SU-DHL-6 (cell line): ENCODE results near the gene AHCY.

ENCODE experiments used
- H2AFZ ChIP-seq: fragments of 200-600 bp; sonication (generic); 2 replicates; pipeline ENCODE4 v1.6.1; 2014; ENCODE audit warnings: low read depth, mild to moderate bottlenecking, moderate library complexity, mixed read lengths, antibody characterized with exemption, low read length; ENCODE audit not compliant: severe bottlenecking
- H3F3A ChIP-seq: fragments of 200-600 bp; shearing (Covaris generic); 2 replicates; pipeline ENCODE4 v1.6.0; 2016; ENCODE audit warnings: antibody characterized with exemption, mild to moderate bottlenecking; ENCODE audit not compliant: insufficient read depth
- H3K27ac ChIP-seq: fragments of 200-600 bp; sonication (generic); 2 replicates; pipeline ENCODE4 v1.5.1; 2016; ENCODE audit warnings: low read depth, mild to moderate bottlenecking, low read length, moderate library complexity, mixed read lengths
- H3K27me3 ChIP-seq: fragments of 200-600 bp; sonication (generic), shearing (Covaris generic); 2 replicates; pipeline ENCODE4 v1.6.0; 2014; ENCODE audit warnings: mild to moderate bottlenecking, low read length
- H3K36me3 ChIP-seq: fragments of 200-600 bp; sonication (generic); 2 replicates; pipeline ENCODE4 v1.6.1; 2014; ENCODE audit warnings: mild to moderate bottlenecking, low read length, mixed read lengths
- H3K4me2 ChIP-seq: fragments of 300-600, 200-600 bp; shearing (Covaris generic), sonication (generic); 2 replicates; pipeline ENCODE4 v1.6.0; 2014; ENCODE audit warnings: low read length, low read depth, mild to moderate bottlenecking; ENCODE audit not compliant: poor library complexity, severe bottlenecking
- H3K4me3 ChIP-seq: fragments of 200-600 bp; sonication (generic); 2 replicates; pipeline ENCODE4 v1.5.1; 2014; ENCODE audit warnings: antibody characterized with exemption, low read length, mild to moderate bottlenecking, mixed read lengths; ENCODE audit not compliant: insufficient read depth, poor library complexity, severe bottlenecking
- H3K79me2 ChIP-seq: fragments of 200-600 bp; sonication (generic); 2 replicates; pipeline ENCODE4 v1.6.1; 2014; ENCODE audit warnings: mild to moderate bottlenecking, low read length, moderate library complexity; ENCODE audit not compliant: insufficient read depth
- H3K9ac ChIP-seq: fragments of 200-600 bp; sonication (generic); 2 replicates; pipeline ENCODE4 v1.7.0; 2014; ENCODE audit warnings: mild to moderate bottlenecking, low read length
- H3K9me2 ChIP-seq: fragments of 200-600 bp; sonication (generic); replicated peaks from 2 replicates; pipeline ENCODE4 v1.6.1; 2014; ENCODE audit warnings: low read length; ENCODE audit not compliant: insufficient read depth
- H3K9me3 ChIP-seq: fragments of 200-600 bp; sonication (generic); 2 replicates; pipeline ENCODE4 v1.6.1; 2014; ENCODE audit warnings: low read length, mixed read lengths; ENCODE audit not compliant: insufficient read depth
- H4K20me1 ChIP-seq: fragments of 200-600 bp; sonication (generic); 2 replicates; pipeline ENCODE4 v1.6.1; 2014; ENCODE audit warnings: low read depth, mild to moderate bottlenecking, antibody characterized with exemption, low read length, moderate library complexity, mixed read lengths
- CTCF ChIP-seq: fragments of 200-600 bp; sonication (generic); IDR thresholded peaks from one replicate; pipeline ENCODE4 v1.5.1; 2017; ENCODE audit warnings: antibody characterized with exemption, mild to moderate bottlenecking, low read length, moderate library complexity; ENCODE audit not compliant: insufficient read depth, poor library complexity, severe bottlenecking
- EZH2phosphoT487 ChIP-seq: fragments of 200-600 bp; sonication (generic), shearing (Covaris generic); conservative IDR thresholded peaks from 2 replicates; pipeline ENCODE4 v1.6.1; 2018; ENCODE audit warnings: mild to moderate bottlenecking, antibody characterized with exemption, low read length, moderate library complexity, mixed read lengths

The AHCY gene

GRCh38 chr20:34282041-34282440, 21.1 kb downstream of the AHCY start:
- TF ChIP-seq CTCF (no peak), EZH2phosphoT487 (no peak)
- no peak overlapping the region for H2AFZ ChIP-seq
- H3K79me2 ChIP-seq: no peaks in the 10 kb centered on the region
- H3K4me2 ChIP-seq: no peak overlapping the region
- 0 out of 2 replicates have a peak, but pooled peaks cover 4% of the 10 kb centered on the region for H3F3A ChIP-seq
- H3K9ac ChIP-seq: no peak overlapping the region
- peaks cover 9% of the 10 kb centered on the region; the same call in 1 of the 2 replicates for H3K36me3 ChIP-seq
- H3K27ac ChIP-seq: no peak overlapping the region
- H3K27me3 ChIP-seq: no peaks in the 10 kb centered on the region
- no peaks in the 10 kb centered on the region for H4K20me1 ChIP-seq
- no peak overlapping the region for H3K4me3 ChIP-seq
- no peaks in the 10 kb centered on the region for H3K9me2 ChIP-seq
- no peaks in the 10 kb centered on the region for H3K9me3 ChIP-seq

GRCh38 chr20:34281177-34281576, 22.0 kb downstream of the AHCY start:
- Histone ChIP-seq H3K9me2 (no peaks in the 10 kb centered on the region), H3K79me2 (no peaks in the 10 kb centered on the region), H3K9ac (no peak overlapping the region), H2AFZ (no peak overlapping the region), H3K27ac (no peak overlapping the region), H3K4me2 (no peak overlapping the region), H3K36me3 (peaks cover 8% of the 10 kb centered on the region; the same call in 1 of the 2 replicates), H3F3A (0 out of 2 replicates have a peak, but pooled peaks cover 4% of the 10 kb centered on the region), H3K27me3 (no peaks in the 10 kb centered on the region), H3K9me3 (no peaks in the 10 kb centered on the region), H3K4me3 (no peak overlapping the region), H4K20me1 (no peaks in the 10 kb centered on the region)
- TF ChIP-seq EZH2phosphoT487: no peak
- no peak for TF ChIP-seq CTCF

GRCh38 chr20:34274694-34275093, 28.5 kb downstream of the AHCY start:
- H4K20me1 ChIP-seq: no peaks in the 10 kb centered on the region
- no peak overlapping the region for H3K4me3 ChIP-seq
- no peak overlapping the region for H2AFZ ChIP-seq
- no peak overlapping the region for H3K27ac ChIP-seq
- H3K4me2 ChIP-seq: no peak overlapping the region
- no peaks in the 10 kb centered on the region for H3K27me3 ChIP-seq
- no peak overlapping the region for H3K9ac ChIP-seq
- no peaks in the 10 kb centered on the region for H3K9me2 ChIP-seq
- TF ChIP-seq CTCF (no peak), EZH2phosphoT487 (no peak)
- no peaks in the 10 kb centered on the region for H3F3A ChIP-seq
- no peaks in the 10 kb centered on the region for H3K9me3 ChIP-seq
- H3K36me3 ChIP-seq: no peaks in the 10 kb centered on the region
- H3K79me2 ChIP-seq: no peaks in the 10 kb centered on the region
